Neural progenitor cell (in vitro differentiated cells): ENCODE results near the gene FBXO17.

Experiments
- CTCF ChIP-seq: fragments of 200-600 bp; sonication (generic); IDR thresholded peaks from 2 replicates; pipeline ENCODE4 v1.5.1; 2017; ENCODE audit warnings: antibody characterized with exemption, mild to moderate bottlenecking
- EZH2 ChIP-seq: fragments of 200-600 bp; sonication (generic); IDR thresholded peaks from 2 replicates; pipeline ENCODE4 v1.6.1; 2017; ENCODE audit warnings: antibody characterized with exemption, mild to moderate bottlenecking, moderate library complexity
- EZH2phosphoT487 ChIP-seq: fragments of 200-600 bp; sonication (generic); IDR thresholded peaks from 2 replicates; pipeline ENCODE4 v1.6.1; 2017; ENCODE audit warnings: antibody characterized with exemption

DNA sequence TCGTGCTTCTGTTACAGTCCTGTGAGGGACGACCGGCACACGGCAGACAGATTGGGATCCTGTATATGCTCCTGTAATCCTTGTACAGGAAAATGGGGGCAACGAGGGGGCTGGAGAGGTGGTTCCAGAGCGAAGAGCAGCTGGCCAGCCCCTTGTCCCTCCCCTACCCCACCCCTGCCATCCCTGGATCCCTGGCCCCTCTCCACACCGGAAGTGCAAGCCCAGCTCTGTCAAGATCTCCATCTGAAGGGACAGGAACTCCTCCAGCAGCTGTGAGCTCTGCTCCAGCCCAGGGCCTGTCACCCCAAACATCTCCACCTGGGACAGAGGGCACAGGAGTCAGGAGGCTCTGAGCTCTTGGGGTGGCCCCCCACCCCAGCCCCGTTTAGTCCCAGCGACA lies 58.0 kb downstream of the FBXO17 start:
- TF ChIP-seq EZH2 (no peak), CTCF (no peak), EZH2phosphoT487 (no peak)
